VCaP (cell line): ENCODE results near the gene QSOX2.

Experiments used
- H3K27ac ChIP-seq: fragments of 450-650 bp; 2 replicates; pipeline ENCODE4 v1.5.1; 2017
- TF ChIP-seq, protein P1 (sequence below): fragments of 450-650 bp; conservative IDR thresholded peaks from 2 replicates; pipeline ENCODE4 v1.5.1; 2017; ENCODE audit warnings: mild to moderate bottlenecking, moderate library complexity

Gene QSOX2

DNA sequence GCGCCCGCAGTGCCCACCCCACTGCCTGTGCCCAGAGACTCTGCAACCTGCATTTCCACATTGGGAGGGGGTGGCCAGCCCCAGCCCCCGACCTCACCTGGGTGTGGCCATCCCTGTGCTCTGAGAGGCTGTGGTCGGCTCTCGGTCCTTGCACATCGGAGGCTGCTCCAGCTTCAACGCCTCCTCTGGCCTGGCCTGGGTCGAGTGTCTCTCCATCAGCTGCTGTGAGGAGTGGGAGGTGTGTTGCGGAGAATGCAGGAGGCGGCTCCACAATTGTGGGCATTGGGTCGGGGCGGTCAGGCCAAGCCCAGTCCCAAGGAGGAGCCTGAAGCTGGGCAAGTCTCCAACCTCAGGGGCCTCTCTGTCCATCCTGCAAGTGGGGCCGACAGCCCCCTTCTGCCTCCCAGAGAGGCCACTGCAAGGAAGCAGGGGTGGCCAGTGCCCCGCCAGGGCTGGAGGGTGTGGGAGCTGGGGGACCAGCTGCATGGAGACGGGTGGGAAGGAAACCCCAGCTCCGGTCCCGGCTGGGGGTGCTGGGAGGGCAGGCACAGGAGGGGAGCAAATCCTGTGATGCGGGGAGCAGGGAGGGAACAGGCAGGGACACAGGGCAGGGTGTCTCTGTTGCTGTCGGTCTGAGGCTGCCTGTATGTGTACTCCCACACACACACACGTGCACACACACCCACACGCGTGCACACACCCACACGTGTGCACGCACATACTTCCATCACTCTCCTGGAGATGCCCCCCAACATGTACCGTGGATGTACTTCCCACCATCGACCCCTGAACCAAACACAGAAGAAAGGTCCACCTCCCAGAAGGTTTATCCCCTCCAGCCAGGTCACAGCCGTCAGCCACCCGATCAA is 29.4 kb upstream of the QSOX2 start:
- H3K27ac ChIP-seq: no peak overlapping the region
- TF ChIP-seq, protein P1, sequence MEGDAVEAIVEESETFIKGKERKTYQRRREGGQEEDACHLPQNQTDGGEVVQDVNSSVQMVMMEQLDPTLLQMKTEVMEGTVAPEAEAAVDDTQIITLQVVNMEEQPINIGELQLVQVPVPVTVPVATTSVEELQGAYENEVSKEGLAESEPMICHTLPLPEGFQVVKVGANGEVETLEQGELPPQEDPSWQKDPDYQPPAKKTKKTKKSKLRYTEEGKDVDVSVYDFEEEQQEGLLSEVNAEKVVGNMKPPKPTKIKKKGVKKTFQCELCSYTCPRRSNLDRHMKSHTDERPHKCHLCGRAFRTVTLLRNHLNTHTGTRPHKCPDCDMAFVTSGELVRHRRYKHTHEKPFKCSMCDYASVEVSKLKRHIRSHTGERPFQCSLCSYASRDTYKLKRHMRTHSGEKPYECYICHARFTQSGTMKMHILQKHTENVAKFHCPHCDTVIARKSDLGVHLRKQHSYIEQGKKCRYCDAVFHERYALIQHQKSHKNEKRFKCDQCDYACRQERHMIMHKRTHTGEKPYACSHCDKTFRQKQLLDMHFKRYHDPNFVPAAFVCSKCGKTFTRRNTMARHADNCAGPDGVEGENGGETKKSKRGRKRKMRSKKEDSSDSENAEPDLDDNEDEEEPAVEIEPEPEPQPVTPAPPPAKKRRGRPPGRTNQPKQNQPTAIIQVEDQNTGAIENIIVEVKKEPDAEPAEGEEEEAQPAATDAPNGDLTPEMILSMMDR: no peak

DNA sequence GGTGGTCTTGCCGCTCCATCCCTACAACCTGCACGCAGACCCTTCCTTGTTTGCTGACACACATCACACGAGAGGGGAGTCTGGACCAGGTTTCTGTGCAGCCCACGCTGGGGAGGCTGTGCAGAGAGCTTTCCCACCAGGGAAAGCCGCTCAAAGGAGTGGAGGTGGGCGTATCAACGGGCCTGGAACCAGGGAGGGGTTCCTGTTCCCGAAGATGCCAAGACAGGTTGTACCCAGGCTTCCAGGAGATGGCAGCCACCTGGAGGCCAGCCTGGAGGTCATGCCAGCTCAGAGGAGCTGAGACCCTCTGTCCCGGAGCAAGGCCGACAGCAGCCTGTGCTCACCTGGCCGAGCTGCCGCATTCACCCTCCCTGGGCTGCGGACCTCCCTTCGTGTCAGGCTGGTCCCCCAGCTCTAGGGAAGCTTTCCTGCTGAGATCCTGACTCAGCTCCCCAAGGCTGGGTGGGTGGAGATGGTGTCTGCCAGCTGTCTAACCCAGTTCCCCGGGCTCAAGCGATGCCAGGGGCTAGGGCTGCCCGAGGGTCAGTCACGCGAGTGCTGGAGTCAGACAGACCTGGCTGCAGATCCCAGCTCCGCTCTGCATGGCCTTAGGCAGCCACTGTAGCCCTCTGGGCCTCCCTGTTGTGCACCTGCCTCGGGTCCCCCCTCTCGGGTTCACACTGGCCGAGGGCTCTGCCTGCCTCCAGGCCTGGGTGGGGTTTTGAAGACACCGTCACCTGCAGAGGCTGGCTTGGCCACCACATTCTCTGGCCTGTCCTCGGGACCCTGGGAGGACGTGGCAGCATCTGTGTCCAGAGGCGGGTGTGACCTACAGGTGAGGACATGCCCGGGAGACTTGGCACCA is 28.5 kb upstream of the QSOX2 start:
- no peak overlapping the region for H3K27ac ChIP-seq
- TF ChIP-seq, protein P1: no peak

DNA sequence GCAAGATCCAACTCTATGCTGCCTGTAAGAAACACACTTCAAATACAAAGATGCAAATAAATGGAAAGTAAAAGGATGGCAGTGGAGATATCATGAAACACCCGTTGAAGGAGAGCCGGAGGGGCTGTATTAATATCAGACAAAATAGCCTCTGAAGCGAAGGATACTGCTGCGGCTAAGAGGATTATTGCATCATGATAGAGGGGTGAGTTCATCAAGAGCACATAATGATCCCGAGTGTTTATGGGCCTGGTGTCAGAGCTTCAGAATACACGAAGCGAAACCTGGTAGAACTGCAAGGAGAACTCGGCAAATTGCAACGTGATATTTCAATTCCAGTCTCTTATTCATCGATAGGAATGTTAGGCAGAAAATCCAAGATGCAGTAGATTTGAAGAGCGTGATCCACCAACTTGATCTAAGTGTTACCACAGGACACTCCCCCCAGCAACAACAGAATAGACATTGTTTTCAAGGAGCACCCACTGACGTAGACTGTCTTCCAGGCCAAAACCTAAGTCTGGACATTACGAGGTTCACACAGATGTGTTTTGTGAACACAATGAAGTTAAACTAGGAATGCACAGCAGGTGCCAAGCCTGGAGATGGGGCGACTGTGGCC is 27.7 kb upstream of the QSOX2 start:
- H3K27ac ChIP-seq: no peak overlapping the region
- TF ChIP-seq, protein P1: no peak

DNA sequence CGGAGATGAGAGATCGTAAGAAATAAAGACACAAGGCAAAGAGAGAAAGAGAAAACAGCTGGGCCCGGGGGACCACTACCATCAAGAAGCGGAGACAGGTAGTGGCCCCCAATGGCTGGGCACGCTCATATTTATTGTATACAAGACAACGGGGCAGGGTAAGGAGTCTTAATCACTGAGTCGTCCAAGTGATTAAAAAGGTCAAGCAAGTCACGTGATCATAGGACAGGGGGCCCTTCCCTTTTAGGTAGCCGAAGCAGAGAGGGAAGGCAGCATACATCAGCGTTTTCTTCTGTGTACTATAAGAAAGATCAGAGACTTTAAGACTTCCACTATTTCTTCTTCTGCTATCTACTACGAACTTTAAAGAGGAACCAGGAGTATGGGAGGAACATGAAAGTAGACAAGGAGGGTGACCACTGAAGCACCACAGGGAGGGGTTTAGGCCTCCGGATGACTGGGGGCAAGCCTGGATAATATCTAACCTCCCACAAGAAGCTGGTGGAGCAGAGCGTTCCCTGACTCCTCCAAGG is 24.6 kb upstream of the QSOX2 start:
- no peak overlapping the region for H3K27ac ChIP-seq

DNA sequence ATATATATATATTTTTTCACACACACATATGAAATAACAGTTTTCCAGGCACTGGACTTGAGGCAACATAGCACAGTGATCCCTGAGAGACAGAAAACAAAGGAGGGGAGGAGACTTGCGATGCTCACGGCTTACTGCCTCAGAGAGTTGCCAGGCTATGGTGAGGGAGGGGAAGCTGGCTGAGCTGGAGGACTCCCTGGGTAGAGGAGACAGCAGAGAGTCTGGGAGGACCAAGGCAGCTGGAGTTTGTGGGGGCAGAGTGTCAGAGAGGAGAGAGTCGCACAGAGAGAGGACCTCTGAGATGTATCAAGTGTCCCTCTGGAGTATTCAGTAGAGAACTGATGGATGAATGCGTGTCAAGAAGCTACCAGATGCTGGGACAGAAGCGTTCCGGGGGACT is 23.1 kb upstream of the QSOX2 start:
- TF ChIP-seq, protein P1: no peak
- no peak overlapping the region for H3K27ac ChIP-seq

More for the DNA sequence above, 24.6 kb upstream of the QSOX2 start:
- TF ChIP-seq, protein P1: no peak

DNA sequence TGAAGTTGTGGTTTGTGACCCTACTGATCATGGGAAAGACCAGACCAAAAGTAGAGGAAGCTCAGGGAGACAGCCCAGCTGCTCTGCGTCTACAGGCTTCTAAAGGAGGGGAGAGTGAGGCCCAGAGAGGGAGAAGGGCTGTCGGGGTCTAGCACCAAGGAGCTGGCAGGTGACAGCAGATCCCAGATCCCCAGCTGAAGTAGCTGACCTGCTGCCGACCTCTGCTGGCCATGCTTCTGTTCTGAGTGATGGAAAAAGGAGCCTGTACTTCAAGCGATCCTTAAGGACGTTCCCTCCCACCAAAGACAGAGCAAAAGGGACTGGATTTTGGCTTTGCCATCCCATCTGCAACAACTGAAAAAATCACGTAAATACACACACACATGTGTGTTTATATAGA is 22.7 kb upstream of the QSOX2 start:
- TF ChIP-seq, protein P1: 0 out of 2 replicates have a peak, but pooled peaks have one; percentile 17
- no peak overlapping the region for H3K27ac ChIP-seq
